HepG2 (cell line): ENCODE measurements around the gene TRIM44. TPM values are rescaled to one million over a fixed set of nuclear protein-coding genes. Genes with fewer than 3 reads are reported as not detected.

Source experiments
- ATAC-seq: fragments of 200-7000 bp; cut with Tn5 transposase; 3 replicates; pipeline ENCODE4 v1.9.1; 2020; ENCODE audit warnings: mild to moderate bottlenecking, moderate library complexity
- BruUV-seq: library from RNA; stranded (reverse); fragments of 400-500 nt; replicated peaks from 2 replicates; lab custom pipeline; 2021; lab: Mats Ljungman, UMichigan
- CTCF ChIA-PET: fragments of 300-600 bp; formaldehyde crosslinking; extraction: SDS; loops from one replicate; lab custom pipeline; 2021; ENCODE audit warnings: low total read pairs, inconsistent platforms, low intra/inter-chr PET ratio; lab: Yijun Ruan, JAX
- POLR2A ChIA-PET: fragments of 350-600 bp; sonication (Branson Sonifier 250); formaldehyde crosslinking; loops from one replicate; lab custom pipeline; 2020; ENCODE audit warnings: antibody characterized with exemption, inconsistent platforms; lab: Yijun Ruan, JAX
- DNase-seq: peaks from one replicate; pipeline ENCODE4 v3.0.0-alpha.2; 2015; ENCODE audit warnings: low spot score
- FAIRE-seq: peaks from 3 replicates; lab custom pipeline; 2011; peaks lifted over from hg19 to GRCh38; lab: Jason Lieb, UNC
- H2AFZ ChIP-seq: one replicate; pipeline ENCODE4 v1.6.1; 2011; ENCODE audit warnings: low read length, inconsistent platforms
- H3K27ac ChIP-seq: fragments of 300-600 bp; 3 replicates; pipeline ENCODE4 v1.8.0; 2011; ENCODE audit warnings: mixed run types, mild to moderate bottlenecking, mixed read lengths, low read length, inconsistent platforms; ENCODE audit not compliant: insufficient read depth; ENCODE audit errors: extremely low read length
- H3K27me3 ChIP-seq, 2 experiments: fragments of 200-600 bp in 1 of 2; 2 replicates in 1 of 2; 3 replicates in 1 of 2; pipeline versions ENCODE4 v1.6.0 to v1.8.0; 2011; ENCODE audit warnings: low read length in 2 of 2, mild to moderate bottlenecking in 2 of 2, moderate library complexity in 2 of 2, inconsistent platforms in 1 of 2; ENCODE audit not compliant: insufficient read depth in 2 of 2, control insufficient read depth in 1 of 2
- H3K36me3 ChIP-seq, 2 experiments: fragments of 200-600 bp in 1 of 2; replicated peaks in 1 of 2; 2 replicates in 1 of 2; 3 replicates in 1 of 2; pipeline versions ENCODE4 v1.5.1 to v1.8.0; 2011; ENCODE audit warnings: low read length in 2 of 2, inconsistent platforms in 1 of 2; ENCODE audit not compliant: insufficient read depth in 2 of 2, control insufficient read depth in 1 of 2
- H3K4me1 ChIP-seq: 2 replicates; pipeline ENCODE4 v1.5.1; 2012; ENCODE audit warnings: low read length, inconsistent platforms; ENCODE audit not compliant: insufficient read depth
- H3K4me2 ChIP-seq: 2 replicates; pipeline ENCODE4 v1.6.0; 2011; ENCODE audit warnings: low read depth, low read length, inconsistent platforms
- H3K4me3 ChIP-seq, 3 experiments: fragments of 200-600 bp in 1 of 3; sonication (generic), shearing (Covaris generic) in 1 of 3; replicated peaks in 1 of 3; 2 replicates each; pipeline ENCODE4 v1.5.1; 2011 to 2016; ENCODE audit warnings: low read length in 3 of 3, inconsistent platforms in 2 of 3, low read depth in 2 of 3, mild to moderate bottlenecking in 2 of 3, control low read depth in 1 of 3, mixed read lengths in 1 of 3; ENCODE audit not compliant: insufficient read depth in 1 of 3
- H3K79me2 ChIP-seq: one replicate; pipeline ENCODE4 v1.6.1; 2011; ENCODE audit warnings: low read length, inconsistent platforms; ENCODE audit not compliant: insufficient read depth
- H3K9ac ChIP-seq: 2 replicates; pipeline ENCODE4 v1.6.0; 2011; ENCODE audit warnings: mild to moderate bottlenecking, low read depth, low read length, inconsistent platforms; ENCODE audit not compliant: insufficient read depth
- H3K9me3 ChIP-seq: 2 replicates; pipeline ENCODE4 v1.5.1; 2012; ENCODE audit warnings: mild to moderate bottlenecking, low read length
- H4K20me1 ChIP-seq: 2 replicates; pipeline ENCODE4 v1.6.0; 2011; ENCODE audit warnings: inconsistent platforms, mild to moderate bottlenecking, low read length, moderate library complexity; ENCODE audit not compliant: insufficient read depth
- ATF7-NPFF ChIP-seq: sonication (generic); formaldehyde crosslinking; IDR thresholded peaks from 2 replicates; pipeline ENCODE4 v1.8.1; 2023; ENCODE audit warnings: mild to moderate bottlenecking, low read depth, missing genetic modification reagents, moderate library complexity
- DPF2 ChIP-seq: sonication (generic); formaldehyde crosslinking; IDR thresholded peaks from 2 replicates; pipeline ENCODE4 v1.4.0; 2020; ENCODE audit warnings: mild to moderate bottlenecking, low read depth, missing genetic modification reagents, borderline replicate concordance
- MBNL3 ChIP-seq: fragments of 250-450 bp; sonication (Bioruptor Pico); conservative IDR thresholded peaks from 2 replicates; pipeline ENCODE4 v1.8.0; 2022; ENCODE audit warnings: mild to moderate bottlenecking, inconsistent platforms
- NR3C1 ChIP-seq: sonication (generic); formaldehyde crosslinking; IDR thresholded peaks from 2 replicates; pipeline ENCODE4 v1.4.0; 2020; ENCODE audit warnings: missing genetic modification reagents
- TEAD3 ChIP-seq: optimal IDR thresholded peaks from 2 replicates; pipeline ENCODE3; 2016; ENCODE audit warnings: borderline replicate concordance
- ZNF205 ChIP-seq: IDR thresholded peaks from 2 replicates; pipeline ENCODE4 v1.6.1; 2018; ENCODE audit warnings: missing biosample characterization, missing genetic modification reagents
- ZNF383 ChIP-seq: sonication (generic); formaldehyde crosslinking; IDR thresholded peaks from 2 replicates; pipeline ENCODE4 v1.4.0; 2020; ENCODE audit warnings: missing genetic modification reagents, mild to moderate bottlenecking, borderline replicate concordance
- WGBS: methylation state at CpG from one replicate; pipeline ENCODE4 v1.1.6; 2017; ENCODE audit warnings: low lambda C conversion rate; 5-methylcytosine and 5-hydroxymethylcytosine counted together
- in situ Hi-C: cut with HindIII; loops from 2 replicates; pipeline ENCODE4 v1.10.0; 2017; ENCODE audit warnings: low pct_unique_long_range_greater_than_20kb; ENCODE audit not compliant: extremely low pct_ligation_motif_present
- intact Hi-C: fragments of 100-400 bp; cut with micrococcal nuclease; formaldehyde crosslinking; loops from one replicate; pipeline ENCODE4 v1.10.0; 2022; ENCODE audit not compliant: unreplicated experiment
- polyA plus RNA-seq, 8 experiments: library from polyadenylated mRNA; depleted of rRNA in 3 of 8; stranded (reverse) in 7 of 8; unstranded in 1 of 8; fragments of >200 nt; fragmentation: Illumina TruSeq in 4 of 8; extraction: Trizol in 4 of 8; gene quantifications; 2 replicates each; pipeline versions ENCODE4 v1.2.1 to v1.2.3, GENCODE V29; 2011 to 2016; ENCODE audit warnings: low read depth in 4 of 8, missing spikeins in 1 of 8, mixed read lengths in 1 of 8; ENCODE audit not compliant: insufficient read depth in 1 of 8
- total RNA-seq, 5 experiments: library from RNA; depleted of rRNA; stranded (reverse); fragments of >200 nt; fragmentation: Illumina TruSeq; extraction: Trizol; gene quantifications; 2 replicates each; pipeline ENCODE4 v1.2.3, GENCODE V29; 2016; ENCODE audit warnings: low read depth in 1 of 5
- TF ChIP-seq, protein P1 (sequence below), 2 experiments: sonication (generic) in 1 of 2; formaldehyde crosslinking in 1 of 2; IDR thresholded peaks; 2 replicates each; pipeline versions ENCODE4 v1.4.0 to v1.6.1; 2018 to 2020; ENCODE audit warnings: missing genetic modification reagents in 2 of 2, borderline replicate concordance in 1 of 2, low read depth in 1 of 2, mild to moderate bottlenecking in 1 of 2, missing biosample characterization in 1 of 2
- TF ChIP-seq, protein P2 (sequence below), 2 experiments: sonication (generic) in 1 of 2; formaldehyde crosslinking in 1 of 2; IDR thresholded peaks; 2 replicates each; pipeline versions ENCODE4 v1.5.1 to v1.6.1; 2011 to 2020; ENCODE audit warnings: borderline replicate concordance in 1 of 2, low read depth in 1 of 2, low read length in 1 of 2, mild to moderate bottlenecking in 1 of 2, missing genetic modification reagents in 1 of 2, moderate library complexity in 1 of 2

Gene TRIM44
- total and polyA plus RNA-seq, 2 of the 13 experiments (the other 11 are each of a cell fraction or from before 2014, with no cell fraction given): 22.7 to 50.3 TPM

DNA sequence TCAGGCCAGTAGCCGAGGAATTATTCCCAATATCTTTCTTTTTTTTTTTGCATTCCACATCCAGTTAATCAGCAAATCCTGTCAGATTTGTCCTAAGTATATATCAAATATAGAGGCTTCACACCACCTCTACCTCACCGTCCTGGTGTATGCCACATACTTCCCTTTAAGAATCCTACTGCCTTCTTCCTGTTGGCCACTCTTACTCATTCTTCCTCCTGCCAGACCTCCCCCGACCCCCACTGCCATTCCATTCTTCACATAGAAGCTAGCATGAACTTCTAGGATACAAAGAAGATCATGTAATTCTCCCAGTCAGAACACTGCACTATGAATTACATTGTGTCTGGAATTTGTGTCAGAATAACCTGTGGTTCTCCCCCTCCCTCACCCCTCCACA, 89.5 kb downstream of the TRIM44 start:
- H3K4me2 ChIP-seq: no peak overlapping the region
- H3K27me3 ChIP-seq: no peaks in the 10 kb centered on the region
- no peak for FAIRE-seq
- H2AFZ ChIP-seq: no peak overlapping the region
- no peaks in the 10 kb centered on the region for H3K79me2 ChIP-seq
- no TSS peak for BruUV-seq
- no peak overlapping the region for H3K4me3 ChIP-seq
- no peak overlapping the region for H3K27ac ChIP-seq
- no peak overlapping the region for H3K9ac ChIP-seq
- intact Hi-C loops (no loop called here), in situ Hi-C loops (no loop called here)
- H3K36me3 ChIP-seq: peaks cover 0 to 7% of the 10 kb centered on the region in 2 experiments; a peak in 1 of 5 replicates
- peaks cover 37% of the 10 kb centered on the region for H3K4me1 ChIP-seq
- no peaks in the 10 kb centered on the region for H4K20me1 ChIP-seq
- ATAC-seq: no peak
- no peak for DNase-seq
- CTCF ChIA-PET: no interaction called here
- H3K9me3 ChIP-seq: no peaks in the 10 kb centered on the region
- TF ChIP-seq TEAD3 (CRISPR knock-in tag) (no peak), ATF7-NPFF (no peak), ZNF383 (CRISPR knock-in tag) (no peak), NR3C1 (CRISPR knock-in tag) (no peak), MBNL3 (CRISPR knock-in tag) (no peak), DPF2 (CRISPR knock-in tag) (no peak), ZNF205 (CRISPR knock-in tag) (no peak)
- TF ChIP-seq, protein P1, sequence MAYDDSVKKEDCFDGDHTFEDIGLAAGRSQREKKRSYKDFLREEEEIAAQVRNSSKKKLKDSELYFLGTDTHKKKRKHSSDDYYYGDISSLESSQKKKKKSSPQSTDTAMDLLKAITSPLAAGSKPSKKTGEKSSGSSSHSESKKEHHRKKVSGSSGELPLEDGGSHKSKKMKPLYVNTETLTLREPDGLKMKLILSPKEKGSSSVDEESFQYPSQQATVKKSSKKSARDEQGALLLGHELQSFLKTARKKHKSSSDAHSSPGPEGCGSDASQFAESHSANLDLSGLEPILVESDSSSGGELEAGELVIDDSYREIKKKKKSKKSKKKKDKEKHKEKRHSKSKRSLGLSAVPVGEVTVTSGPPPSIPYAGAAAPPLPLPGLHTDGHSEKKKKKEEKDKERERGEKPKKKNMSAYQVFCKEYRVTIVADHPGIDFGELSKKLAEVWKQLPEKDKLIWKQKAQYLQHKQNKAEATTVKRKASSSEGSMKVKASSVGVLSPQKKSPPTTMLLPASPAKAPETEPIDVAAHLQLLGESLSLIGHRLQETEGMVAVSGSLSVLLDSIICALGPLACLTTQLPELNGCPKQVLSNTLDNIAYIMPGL (CRISPR knock-in tag; IDR thresholded peaks at IDR 0.05; ENCODE audit: borderline replicate concordance in 1 of 2, low read depth in 1 of 2): no peak
- TF ChIP-seq, protein P2, sequence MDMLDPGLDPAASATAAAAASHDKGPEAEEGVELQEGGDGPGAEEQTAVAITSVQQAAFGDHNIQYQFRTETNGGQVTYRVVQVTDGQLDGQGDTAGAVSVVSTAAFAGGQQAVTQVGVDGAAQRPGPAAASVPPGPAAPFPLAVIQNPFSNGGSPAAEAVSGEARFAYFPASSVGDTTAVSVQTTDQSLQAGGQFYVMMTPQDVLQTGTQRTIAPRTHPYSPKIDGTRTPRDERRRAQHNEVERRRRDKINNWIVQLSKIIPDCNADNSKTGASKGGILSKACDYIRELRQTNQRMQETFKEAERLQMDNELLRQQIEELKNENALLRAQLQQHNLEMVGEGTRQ (IDR thresholded peaks at IDR 0.05; ENCODE audit: low read depth, low read length): no peak
- TF ChIP-seq, protein P2 (CRISPR knock-in tag; IDR thresholded peaks at IDR 0.05; ENCODE audit: borderline replicate concordance): no peak
- POLR2A ChIA-PET: no interaction called here
- 96% methylated on average over 3 of the region's 3 CpGs for WGBS
